ENCODE results near the gene SIK2. TPM values are rescaled to one million over a fixed set of nuclear protein-coding genes. Genes with fewer than 3 reads are reported as not detected.
A peak's percentile ranks its signal among the peaks of the same experiment; 100 is the strongest.

The SIK2 gene
- total and polyA plus RNA-seq, 9 of the 15 experiments (the other 6 are each of a cell fraction or from before 2014, with no cell fraction given), result 0.74 to 11.6 (median 3.8) TPM

DNA sequence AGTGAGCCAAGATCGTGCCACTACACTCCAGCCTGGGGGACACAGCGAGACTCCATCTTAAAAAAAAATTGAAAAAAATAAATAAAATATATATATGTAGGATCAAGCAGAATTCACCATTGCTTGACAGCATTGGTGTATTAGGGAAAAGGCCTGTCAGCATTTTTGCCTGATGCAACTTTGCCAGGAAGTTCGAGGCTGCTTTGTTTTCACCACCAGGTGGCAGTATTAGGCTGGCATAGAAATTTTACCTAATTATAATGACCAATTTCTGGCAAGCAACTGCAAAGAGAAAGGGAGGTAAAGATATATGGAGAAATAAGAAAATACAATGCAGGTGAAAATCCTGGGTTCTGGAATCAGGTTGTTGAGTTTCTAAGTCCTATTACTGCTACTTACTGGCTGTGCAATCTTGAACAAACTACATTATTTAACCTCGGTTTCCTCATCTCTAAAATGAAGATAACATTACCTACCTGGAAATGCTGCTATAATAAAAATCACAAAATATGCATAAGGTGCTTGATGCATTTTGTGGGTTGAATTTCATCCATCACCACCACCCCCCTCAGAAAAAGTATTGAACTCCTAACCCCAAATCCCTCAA, 37.0 kb upstream of the SIK2 start (continued):
- 0 out of 2 replicates have a peak, but pooled peaks have one; percentile 20 for TF ChIP-seq DPF2 (IDR thresholded peaks at IDR 0.05)

DNA sequence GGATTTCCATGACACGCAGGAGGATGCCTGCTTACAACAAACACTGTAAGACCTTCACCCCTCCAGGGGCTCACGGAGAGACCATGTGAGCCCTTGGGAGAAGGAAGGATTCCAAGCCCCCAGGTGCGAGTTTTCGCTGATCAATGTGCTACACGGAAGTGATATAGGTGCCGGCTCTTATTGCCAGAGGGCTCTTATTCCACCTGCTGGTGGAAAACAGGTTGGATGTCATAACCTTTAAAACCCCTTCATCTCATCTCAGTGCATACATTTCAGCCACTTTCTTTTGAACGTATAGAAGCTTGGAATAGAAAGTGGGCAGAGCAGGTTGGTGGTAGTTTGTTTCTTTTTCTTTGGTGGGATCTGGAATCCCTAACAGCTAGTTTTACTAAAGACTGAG, 35.9 kb upstream of the SIK2 start:
- Histone ChIP-seq H4K20me1 (replicated peaks; ENCODE audit: control insufficient read depth, insufficient read depth, low read length) (no peaks in the 10 kb centered on the region), H3K9me1 (ENCODE audit: control insufficient read depth, insufficient read depth, low read length) (no peaks in the 10 kb centered on the region), H3K4me3 (no peak overlapping the region), H3K4me1 (replicated peaks in 1 of 2; ENCODE audit: control insufficient read depth in 2 of 2, insufficient read depth in 2 of 2, low read length in 2 of 2) (no peaks in the 10 kb centered on the region; a peak in 1 of 5 replicates), H3K27me3 (ENCODE audit: control insufficient read depth in 2 of 2, insufficient read depth in 2 of 2, low read length in 2 of 2) (no peaks in the 10 kb centered on the region; a peak in 2 of 5 replicates), H3K9me3 (replicated peaks; ENCODE audit: control insufficient read depth, insufficient read depth, low read depth, low read length) (no peaks in the 10 kb centered on the region), H3K9ac (ENCODE audit: insufficient read depth in 1 of 2, low read depth in 2 of 2, low read length in 2 of 2) (no peak overlapping the region), H3K79me2 (ENCODE audit: control insufficient read depth, insufficient read depth, low read length) (no peaks in the 10 kb centered on the region), H3K4me2 (ENCODE audit: insufficient read depth, low read length) (no peak overlapping the region), H3K36me3 (ENCODE audit: control insufficient read depth, insufficient read depth, low read length) (no peaks in the 10 kb centered on the region), H2AFZ (ENCODE audit: low read depth, low read length) (no peak overlapping the region), H3K27ac (ENCODE audit: extremely low read depth, low read depth, low read length) (no peak overlapping the region)
- FAIRE-seq (no peak), DNase-seq (ENCODE audit: extremely low read depth in 1 of 4, low spot score in 3 of 4) (no peak), ATAC-seq (peak; percentile 33; the same call in 2 of the 3 replicates)
- CTCF ChIA-PET (ENCODE audit: low intra/inter-chr PET ratio), result interaction anchor here (1.6 to 3.0 kb wide), 2 partner anchors 211 to 275 kb away, joined by 9 to 22 read pairs; no protein-coding TSS in a partner anchor
- BruUV-seq (replicated peaks), result no TSS peak
- POLR2A ChIA-PET, result no interaction called here
- in situ Hi-C loops (cut with MboI) (no loop called here), intact Hi-C loops (cut with micrococcal nuclease) (loop anchor here (5.0 kb wide), 1 partner anchor 36 kb away; the partner anchor contains the start of gene SIK2)
- 17% methylated on average over 7 of the region's 7 CpGs for WGBS (ENCODE audit: insufficient coverage, low coverage, missing lambda C conversion rate)
- TF ChIP-seq FUS (optimal IDR thresholded peaks at IDR 0.05; ENCODE audit: low read depth, low read length), result no peak
- no peak for TF ChIP-seq ZSCAN29 (IDR thresholded peaks at IDR 0.05)
- no peak for TF ChIP-seq SIN3A (IDR thresholded peaks at IDR 0.05; ENCODE audit: borderline replicate concordance in 2 of 2, control insufficient read depth in 1 of 2, low read depth in 2 of 2, low read length in 2 of 2)
- TF ChIP-seq ZNF217 (CRISPR knock-in tag; IDR thresholded peaks at IDR 0.05), result no peak
- no peak for TF ChIP-seq SMAD2 (IDR thresholded peaks at IDR 0.05; ENCODE audit: low read depth, low read length)
- no peak for TF ChIP-seq ZNF695 (CRISPR knock-in tag; IDR thresholded peaks at IDR 0.05)
- TF ChIP-seq, protein P1, sequence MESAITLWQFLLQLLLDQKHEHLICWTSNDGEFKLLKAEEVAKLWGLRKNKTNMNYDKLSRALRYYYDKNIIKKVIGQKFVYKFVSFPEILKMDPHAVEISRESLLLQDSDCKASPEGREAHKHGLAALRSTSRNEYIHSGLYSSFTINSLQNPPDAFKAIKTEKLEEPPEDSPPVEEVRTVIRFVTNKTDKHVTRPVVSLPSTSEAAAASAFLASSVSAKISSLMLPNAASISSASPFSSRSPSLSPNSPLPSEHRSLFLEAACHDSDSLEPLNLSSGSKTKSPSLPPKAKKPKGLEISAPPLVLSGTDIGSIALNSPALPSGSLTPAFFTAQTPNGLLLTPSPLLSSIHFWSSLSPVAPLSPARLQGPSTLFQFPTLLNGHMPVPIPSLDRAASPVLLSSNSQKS (CRISPR knock-in tag; IDR thresholded peaks at IDR 0.05), result no peak
- no peak for TF ChIP-seq ZC3H4 (CRISPR knock-in tag; IDR thresholded peaks at IDR 0.05; ENCODE audit: borderline replicate concordance)
- TF ChIP-seq, protein P2, sequence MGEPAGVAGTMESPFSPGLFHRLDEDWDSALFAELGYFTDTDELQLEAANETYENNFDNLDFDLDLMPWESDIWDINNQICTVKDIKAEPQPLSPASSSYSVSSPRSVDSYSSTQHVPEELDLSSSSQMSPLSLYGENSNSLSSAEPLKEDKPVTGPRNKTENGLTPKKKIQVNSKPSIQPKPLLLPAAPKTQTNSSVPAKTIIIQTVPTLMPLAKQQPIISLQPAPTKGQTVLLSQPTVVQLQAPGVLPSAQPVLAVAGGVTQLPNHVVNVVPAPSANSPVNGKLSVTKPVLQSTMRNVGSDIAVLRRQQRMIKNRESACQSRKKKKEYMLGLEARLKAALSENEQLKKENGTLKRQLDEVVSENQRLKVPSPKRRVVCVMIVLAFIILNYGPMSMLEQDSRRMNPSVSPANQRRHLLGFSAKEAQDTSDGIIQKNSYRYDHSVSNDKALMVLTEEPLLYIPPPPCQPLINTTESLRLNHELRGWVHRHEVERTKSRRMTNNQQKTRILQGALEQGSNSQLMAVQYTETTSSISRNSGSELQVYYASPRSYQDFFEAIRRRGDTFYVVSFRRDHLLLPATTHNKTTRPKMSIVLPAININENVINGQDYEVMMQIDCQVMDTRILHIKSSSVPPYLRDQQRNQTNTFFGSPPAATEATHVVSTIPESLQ (CRISPR knock-in tag; IDR thresholded peaks at IDR 0.05), result no peak
- no peak for TF ChIP-seq L3MBTL2 (IDR thresholded peaks at IDR 0.05)
